Sigmoid colon (tissue), 4 donors: Measurements from ENCODE around the gene RHBDD3.

Source experiments
- CTCF ChIP-seq, 4 experiments: fragments of 450-650 bp in 3 of 4; fragments of 200-600 bp in 1 of 4; IDR thresholded peaks; one replicate each; pipeline ENCODE4 v1.5.1; 2016 to 2019; ENCODE audit warnings: antibody characterized with exemption in 4 of 4, mild to moderate bottlenecking in 3 of 4, moderate library complexity in 2 of 4
- POLR2A ChIP-seq, 2 donors: fragments of 450-650 bp; IDR thresholded peaks; one replicate each; pipeline ENCODE4 v1.6.1; 2016; ENCODE audit warnings: antibody characterized with exemption in 2 of 2, mild to moderate bottlenecking in 2 of 2, moderate library complexity in 2 of 2
- POLR2AphosphoS5 ChIP-seq, 4 donors: sonication (generic); formaldehyde crosslinking; IDR thresholded peaks; one replicate each; pipeline ENCODE4 v1.6.1; 2017; ENCODE audit warnings: antibody characterized with exemption in 4 of 4

- TF ChIP-seq CTCF (IDR thresholded peaks at IDR 0.05) (no peak), POLR2A (IDR thresholded peaks at IDR 0.05) (no peak), POLR2AphosphoS5 (IDR thresholded peaks at IDR 0.05) (no peak)
These were observed 51.5 kb downstream of the RHBDD3 start for GRCh38 chr22:29216011-29216872.
